ENCODE measurements around the gene TANGO2.

Gene TANGO2, protein sequence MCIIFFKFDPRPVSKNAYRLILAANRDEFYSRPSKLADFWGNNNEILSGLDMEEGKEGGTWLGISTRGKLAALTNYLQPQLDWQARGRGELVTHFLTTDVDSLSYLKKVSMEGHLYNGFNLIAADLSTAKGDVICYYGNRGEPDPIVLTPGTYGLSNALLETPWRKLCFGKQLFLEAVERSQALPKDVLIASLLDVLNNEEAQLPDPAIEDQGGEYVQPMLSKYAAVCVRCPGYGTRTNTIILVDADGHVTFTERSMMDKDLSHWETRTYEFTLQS

DNA sequence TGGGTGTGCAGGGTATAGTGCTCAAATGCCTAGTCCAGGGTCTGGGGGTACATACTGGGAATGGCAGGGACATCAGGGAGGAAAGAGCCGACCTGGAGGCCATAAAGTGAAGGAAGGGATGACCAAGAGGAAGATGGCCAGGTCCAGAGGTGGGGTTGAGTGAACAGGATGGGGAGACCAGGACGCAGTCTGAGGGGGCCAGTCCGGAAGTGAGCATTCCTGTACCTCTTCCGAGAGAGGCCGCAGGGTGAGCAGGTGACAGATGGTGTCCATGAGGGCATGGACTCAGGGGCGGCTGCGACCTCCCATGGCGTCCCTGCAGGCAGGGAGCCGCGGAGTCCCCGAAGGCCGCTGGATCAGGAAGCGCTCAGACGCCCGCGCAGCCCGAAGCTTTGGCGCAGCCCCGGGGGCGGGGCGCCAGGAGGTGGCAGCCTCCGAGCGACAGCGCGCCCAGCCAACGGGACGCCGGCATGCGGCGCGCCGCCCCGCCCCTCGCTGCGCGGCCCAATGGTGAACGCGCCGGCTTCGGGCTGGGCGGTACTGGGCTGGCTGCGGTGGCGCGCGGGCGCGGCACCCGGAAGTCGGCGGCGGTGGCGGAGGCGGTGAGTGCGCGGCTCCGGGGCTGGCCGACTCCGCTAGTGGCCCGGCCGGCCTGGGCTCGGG is at the start of gene TANGO2:
Gene TANGO2, plus strand, starts transcription at position 578 of the 663 bp plus-strand sequence. CDS start 15,689 bp downstream, outside the sequence.
- Mint-ChIP-seq H3K27me3 (peaks cover 34% of the 10 kb centered on the region), H3K4me3 (peak within 1 kb of the TSS; percentile 90), H3K9me3 (no peaks in the 10 kb centered on the region), H3K27ac (peak within 1 kb of the TSS; percentile 87), H3K36me3 (peaks cover 7% of the 10 kb centered on the region), H3K4me1 (peaks cover 39% of the 10 kb centered on the region)
- CTCF ChIA-PET = no interaction called here
- peak; percentile 93 for DNase-seq

DNA sequence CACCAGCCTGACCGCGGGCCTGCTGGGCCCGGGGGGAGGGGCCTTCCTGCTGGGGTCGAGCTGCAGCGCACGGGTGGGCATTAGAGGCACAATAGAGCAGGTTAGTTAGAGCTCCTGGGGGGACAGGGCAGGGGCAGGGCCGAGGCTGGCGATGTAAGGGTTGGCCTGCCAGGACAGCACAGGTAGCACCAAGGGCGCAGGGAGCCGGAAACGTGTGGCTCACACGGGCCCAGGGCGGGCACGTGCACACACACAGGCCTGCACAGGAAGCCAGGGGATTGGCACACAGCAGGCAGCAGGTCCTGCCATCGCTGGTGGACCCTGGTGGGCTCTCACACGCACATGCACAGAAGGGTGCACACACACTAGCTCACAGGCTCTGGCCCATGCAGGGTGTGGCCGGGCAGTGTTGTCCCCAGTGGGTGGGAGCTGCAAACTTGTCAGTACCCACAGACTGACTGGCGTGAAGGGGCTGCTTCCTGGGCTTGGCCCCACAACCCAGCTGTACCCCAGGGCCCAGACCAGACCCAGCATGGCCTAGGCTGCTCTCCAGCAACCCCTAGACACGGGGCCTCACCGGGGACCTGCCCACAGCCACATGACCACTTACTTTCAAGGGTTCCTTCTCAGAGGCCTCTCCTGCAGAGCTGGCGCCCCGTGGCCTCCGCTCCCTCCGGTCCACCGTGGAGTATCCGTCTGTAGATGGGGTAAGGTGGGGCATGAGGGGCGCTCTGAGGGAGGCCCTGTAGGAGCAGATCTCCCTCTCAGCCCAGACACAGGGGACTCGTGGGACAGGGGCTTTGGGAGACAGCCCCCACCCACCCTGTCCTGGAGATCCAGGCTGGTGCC is 49.4 kb upstream of the TANGO2 start:
- Mint-ChIP-seq H3K4me1 (peaks cover 15% of the 10 kb centered on the region), H3K36me3 (peaks cover 6% of the 10 kb centered on the region), H3K9me3 (no peaks in the 10 kb centered on the region), H3K27ac (peak overlapping the region; percentile 0), H3K27me3 (peaks cover 2% of the 10 kb centered on the region), H3K4me3 (no peak overlapping the region)
- DNase-seq = peak; percentile 38
- CTCF ChIA-PET = interaction anchor here (0.9 to 4.4 kb wide), 9 partner anchors 8 to 185 kb away, joined by 3 to 28 read pairs (median 5); no protein-coding TSS in a partner anchor

DNA sequence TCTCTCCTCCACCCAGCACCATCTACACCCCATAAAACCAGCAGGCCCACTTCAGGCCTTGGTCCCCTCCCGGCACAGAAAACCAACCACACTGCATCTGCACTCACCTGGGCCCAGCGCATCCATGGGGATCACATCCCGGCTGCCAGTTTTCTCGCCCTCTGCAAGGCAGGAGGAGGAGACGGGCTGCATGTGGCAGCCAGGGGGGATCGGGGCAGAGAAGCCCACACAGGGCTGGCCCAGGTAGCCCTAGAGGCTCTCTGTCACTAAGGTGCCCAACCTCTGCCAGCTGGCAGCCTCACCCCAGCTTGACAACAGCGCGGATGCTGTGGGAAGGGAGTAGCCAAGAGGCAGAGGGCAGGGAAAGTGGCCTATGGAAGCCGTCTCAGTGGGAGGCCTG is 48.7 kb upstream of the TANGO2 start:
- Mint-ChIP-seq H3K36me3 (peaks cover 3% of the 10 kb centered on the region), H3K4me3 (no peak overlapping the region), H3K9me3 (no peaks in the 10 kb centered on the region), H3K27ac (peak overlapping the region; percentile 0), H3K27me3 (peaks cover 6% of the 10 kb centered on the region), H3K4me1 (peaks cover 15% of the 10 kb centered on the region)
- CTCF ChIA-PET = interaction anchor here (0.9 to 4.4 kb wide), 4 partner anchors 9 to 185 kb away, joined by 4 to 28 read pairs (median 12); no protein-coding TSS in a partner anchor
- no peak for DNase-seq

DNA sequence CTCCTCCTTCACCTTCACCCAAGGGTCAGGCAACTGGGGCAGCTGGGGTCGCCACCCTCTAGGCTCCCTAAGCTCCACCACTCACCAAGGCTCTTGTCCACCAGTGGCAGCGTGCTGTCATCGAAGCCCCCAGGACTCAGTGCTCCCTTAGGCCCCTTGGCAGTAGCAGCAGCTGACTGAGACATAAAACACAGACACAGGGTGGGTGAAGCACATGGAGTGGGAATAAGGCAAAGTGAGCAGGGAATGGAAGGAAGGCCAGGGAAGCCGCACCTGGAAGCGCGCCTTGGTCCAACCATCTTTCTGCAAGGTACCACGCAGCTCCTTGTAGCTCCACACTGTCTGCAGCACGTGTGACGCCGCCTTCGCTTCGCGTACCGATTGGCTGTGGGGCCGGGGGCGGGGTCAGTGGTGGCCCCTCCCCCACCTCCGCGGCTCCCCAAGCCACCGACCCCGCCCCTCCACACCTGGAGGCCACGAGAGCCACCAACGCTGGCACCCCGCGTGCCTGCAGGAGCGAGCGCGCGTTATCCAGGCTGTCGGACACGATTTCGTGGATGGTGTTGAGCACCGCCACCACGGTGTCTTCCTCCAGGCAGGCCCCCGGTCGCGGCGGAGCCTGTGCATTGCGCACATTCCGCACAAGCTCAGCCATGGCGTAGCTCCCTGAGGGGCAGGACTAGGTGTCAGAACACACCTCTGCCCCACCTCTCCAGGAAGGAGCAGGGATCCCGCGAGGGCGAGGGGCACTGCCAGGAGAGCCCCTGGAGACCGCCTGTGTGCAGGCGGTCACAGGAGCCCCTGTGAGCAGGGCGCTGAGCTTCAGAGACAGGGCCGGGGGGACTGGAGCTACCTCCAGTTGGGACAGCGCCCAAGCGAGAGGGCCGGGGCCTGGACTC is 48.0 kb upstream of the TANGO2 start:
- Mint-ChIP-seq H3K9me3 (no peaks in the 10 kb centered on the region), H3K27me3 (peaks cover 6% of the 10 kb centered on the region), H3K27ac (no peak overlapping the region), H3K4me1 (peaks cover 15% of the 10 kb centered on the region), H3K4me3 (no peak overlapping the region), H3K36me3 (peaks cover 2% of the 10 kb centered on the region)
- no peak for DNase-seq
- CTCF ChIA-PET = interaction anchor here (0.9 to 4.4 kb wide), 5 partner anchors 9 to 242 kb away, joined by 4 to 28 read pairs (median 7); no protein-coding TSS in a partner anchor

DNA sequence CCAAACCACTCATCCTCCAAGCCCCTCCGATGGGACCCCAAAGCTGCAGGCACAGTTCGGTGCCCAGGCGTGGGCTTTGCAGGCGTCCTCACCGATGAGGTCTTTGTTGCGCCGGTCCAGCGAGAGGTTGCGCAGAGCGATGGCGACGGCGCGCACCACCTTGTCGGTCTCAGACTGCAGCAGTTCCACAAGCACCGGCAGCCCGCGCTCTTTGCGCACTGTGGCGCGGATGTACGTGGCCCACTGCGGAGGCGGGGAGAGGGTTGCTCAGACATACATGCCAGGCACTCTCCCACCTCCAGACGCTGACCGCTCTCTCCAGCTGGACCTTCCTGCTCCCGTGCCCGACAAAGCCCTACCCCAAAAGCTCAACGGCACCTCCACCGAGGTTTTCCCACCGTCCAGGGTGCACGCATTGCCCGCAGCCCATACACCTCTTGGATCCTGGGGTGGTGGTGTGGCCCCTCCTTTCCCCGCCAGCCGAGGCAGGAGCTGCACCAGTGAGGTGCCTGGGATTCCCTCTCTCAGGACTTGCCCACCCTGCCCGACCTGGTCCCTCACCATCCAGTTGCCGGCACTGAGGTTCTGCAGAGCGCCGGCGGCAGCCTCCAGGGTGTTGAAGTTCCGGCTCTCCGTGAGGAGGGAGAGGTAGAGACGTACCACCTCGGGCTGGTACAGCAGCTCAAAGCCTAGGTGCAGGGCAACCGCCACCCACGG is 47.2 kb upstream of the TANGO2 start:
- peaks cover 15% of the 10 kb centered on the region for H3K4me1 Mint-ChIP-seq
- peaks cover 2% of the 10 kb centered on the region for H3K36me3 Mint-ChIP-seq
- H3K4me3 Mint-ChIP-seq = no peak overlapping the region
- no peaks in the 10 kb centered on the region for H3K9me3 Mint-ChIP-seq
- H3K27ac Mint-ChIP-seq = no peak overlapping the region
- H3K27me3 Mint-ChIP-seq = peaks cover 6% of the 10 kb centered on the region
- no peak for DNase-seq
- CTCF ChIA-PET = interaction anchor here (0.6 to 4.4 kb wide), 6 partner anchors 8 to 485 kb away, joined by 3 to 28 read pairs (median 6); no protein-coding TSS in a partner anchor

DNA sequence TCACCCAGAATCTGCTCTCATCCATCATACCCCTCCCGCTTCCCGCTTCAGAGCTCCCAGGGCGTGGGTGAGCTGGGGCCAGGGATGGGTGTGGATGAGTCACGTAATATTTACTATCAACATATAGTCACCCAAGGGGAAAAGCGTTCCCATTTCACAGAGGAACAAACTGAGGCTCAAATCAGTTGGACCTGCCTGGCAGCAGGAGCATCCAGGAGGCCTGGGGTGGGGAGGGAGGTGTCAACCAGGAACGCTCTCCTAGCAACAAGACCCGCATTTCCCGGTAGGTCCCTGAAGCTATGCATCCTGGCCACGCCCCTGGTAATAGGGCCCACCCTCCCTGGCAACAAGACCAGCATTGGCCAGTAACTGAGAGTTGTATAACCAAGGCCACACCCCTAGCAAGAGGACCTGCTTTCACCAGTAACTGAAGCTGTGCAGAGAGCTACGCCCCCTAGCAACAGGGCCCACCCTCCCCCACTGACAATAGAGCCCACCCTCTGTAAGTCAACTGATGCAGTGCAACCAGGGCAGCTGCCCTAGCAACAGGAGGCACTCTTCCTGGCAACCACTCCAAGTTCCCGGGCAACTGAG is 46.5 kb upstream of the TANGO2 start:
- H3K4me3 Mint-ChIP-seq = no peak overlapping the region
- no peaks in the 10 kb centered on the region for H3K9me3 Mint-ChIP-seq
- peak; percentile 49 for DNase-seq
- H3K27ac Mint-ChIP-seq = no peak overlapping the region
- H3K36me3 Mint-ChIP-seq = peaks cover 1% of the 10 kb centered on the region
- peaks cover 15% of the 10 kb centered on the region for H3K4me1 Mint-ChIP-seq
- peaks cover 6% of the 10 kb centered on the region for H3K27me3 Mint-ChIP-seq
- CTCF ChIA-PET = interaction anchor here (0.6 to 1.6 kb wide), 4 partner anchors 9 to 484 kb away, joined by 3 to 5 read pairs (median 4); no protein-coding TSS in a partner anchor

DNA sequence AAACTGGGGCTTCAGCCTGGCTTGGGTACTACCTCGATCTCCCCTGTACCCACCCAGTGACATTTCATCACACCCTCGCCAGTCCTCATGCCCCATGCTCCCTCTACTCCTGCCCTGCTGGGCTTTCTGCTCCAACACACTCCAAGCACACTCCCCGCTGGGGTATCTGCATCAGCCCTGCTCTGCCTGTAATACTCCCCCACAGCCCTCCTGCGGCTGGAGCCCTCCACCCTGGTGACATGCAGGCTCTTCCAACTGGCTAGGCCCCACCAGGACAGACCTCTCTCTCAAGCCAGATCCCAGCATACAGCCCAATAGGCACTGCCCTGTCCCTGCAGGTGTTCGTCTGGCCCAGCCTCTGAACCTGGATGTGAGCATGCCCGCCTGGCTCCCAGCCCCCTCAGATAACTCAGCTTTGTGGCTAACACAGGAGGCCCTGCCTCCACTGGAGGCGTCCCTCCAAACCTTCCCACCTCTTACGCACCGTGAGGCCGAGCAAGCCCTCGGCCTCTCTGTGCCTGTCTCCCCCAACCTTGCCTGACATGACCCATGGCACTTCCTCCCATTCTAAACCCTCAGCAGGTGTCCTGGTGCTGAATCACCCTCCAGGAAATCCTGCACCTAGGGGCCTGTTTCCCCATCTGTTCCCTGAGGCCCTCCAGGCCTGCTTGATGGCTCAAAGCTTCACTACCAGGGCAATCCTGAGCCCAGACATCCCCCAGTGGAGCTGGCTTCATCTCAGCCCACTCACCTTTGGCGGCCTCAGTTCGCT is 45.8 kb upstream of the TANGO2 start:
- no peak overlapping the region for H3K4me3 Mint-ChIP-seq
- DNase-seq = no peak
- H3K36me3 Mint-ChIP-seq = no peaks in the 10 kb centered on the region
- peaks cover 6% of the 10 kb centered on the region for H3K27me3 Mint-ChIP-seq
- CTCF ChIA-PET = interaction anchor here (1.0 to 1.6 kb wide), 2 partner anchors 9 kb away, joined by 3 to 5 read pairs; no protein-coding TSS in a partner anchor
- no peaks in the 10 kb centered on the region for H3K9me3 Mint-ChIP-seq
- H3K27ac Mint-ChIP-seq = peak overlapping the region; percentile 53
- H3K4me1 Mint-ChIP-seq = peaks cover 15% of the 10 kb centered on the region

DNA sequence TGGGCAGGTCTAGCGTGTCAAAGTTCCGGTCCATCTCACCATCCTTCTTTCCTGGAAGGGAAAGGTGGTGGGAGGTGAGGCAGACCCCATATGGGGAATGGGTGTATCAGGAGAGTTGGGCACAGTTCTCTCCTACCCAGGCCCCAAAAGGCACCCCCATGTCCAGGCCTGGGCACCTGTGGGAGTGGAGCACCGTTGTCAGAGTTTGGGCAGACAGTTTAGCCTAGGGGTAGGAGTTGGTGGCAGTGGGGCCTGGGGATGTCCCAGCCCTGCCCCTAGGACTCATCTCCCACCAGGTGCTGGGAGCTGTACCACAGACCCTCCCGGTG is 45.2 kb upstream of the TANGO2 start:
- H3K9me3 Mint-ChIP-seq = no peaks in the 10 kb centered on the region
- H3K27me3 Mint-ChIP-seq = peaks cover 6% of the 10 kb centered on the region
- CTCF ChIA-PET = interaction anchor here (1.6 kb wide), 1 partner anchor 8 kb away, joined by 5 read pairs; no protein-coding TSS in a partner anchor
- H3K36me3 Mint-ChIP-seq = no peaks in the 10 kb centered on the region
- no peak for DNase-seq
- peaks cover 14% of the 10 kb centered on the region for H3K4me1 Mint-ChIP-seq
- no peak overlapping the region for H3K27ac Mint-ChIP-seq
- no peak overlapping the region for H3K4me3 Mint-ChIP-seq

DNA sequence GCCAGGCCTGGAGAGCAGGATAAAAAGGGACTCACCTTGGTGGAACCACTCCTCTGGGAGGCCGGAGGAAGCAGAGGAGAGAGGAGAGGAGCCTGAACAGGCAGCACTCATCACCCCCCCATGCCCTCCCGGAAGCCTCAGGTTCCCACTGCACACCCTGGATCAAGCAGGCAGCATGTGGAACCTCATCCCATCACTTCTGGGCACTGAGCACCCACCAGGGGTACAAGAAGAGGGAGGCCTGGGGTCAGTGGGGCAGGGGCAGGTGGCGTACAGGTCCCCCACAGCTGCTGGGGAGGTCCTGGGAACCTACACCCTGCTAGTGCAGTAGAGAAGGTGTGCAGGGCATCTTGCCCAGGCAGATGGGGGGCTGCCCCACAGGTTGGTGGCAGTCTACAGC is 44.2 kb upstream of the TANGO2 start:
- Mint-ChIP-seq H3K27me3 (peaks cover 6% of the 10 kb centered on the region), H3K4me1 (peaks cover 7% of the 10 kb centered on the region), H3K9me3 (no peaks in the 10 kb centered on the region), H3K27ac (no peak overlapping the region), H3K4me3 (no peak overlapping the region), H3K36me3 (no peaks in the 10 kb centered on the region)
- DNase-seq = no peak
- CTCF ChIA-PET = no interaction called here

DNA sequence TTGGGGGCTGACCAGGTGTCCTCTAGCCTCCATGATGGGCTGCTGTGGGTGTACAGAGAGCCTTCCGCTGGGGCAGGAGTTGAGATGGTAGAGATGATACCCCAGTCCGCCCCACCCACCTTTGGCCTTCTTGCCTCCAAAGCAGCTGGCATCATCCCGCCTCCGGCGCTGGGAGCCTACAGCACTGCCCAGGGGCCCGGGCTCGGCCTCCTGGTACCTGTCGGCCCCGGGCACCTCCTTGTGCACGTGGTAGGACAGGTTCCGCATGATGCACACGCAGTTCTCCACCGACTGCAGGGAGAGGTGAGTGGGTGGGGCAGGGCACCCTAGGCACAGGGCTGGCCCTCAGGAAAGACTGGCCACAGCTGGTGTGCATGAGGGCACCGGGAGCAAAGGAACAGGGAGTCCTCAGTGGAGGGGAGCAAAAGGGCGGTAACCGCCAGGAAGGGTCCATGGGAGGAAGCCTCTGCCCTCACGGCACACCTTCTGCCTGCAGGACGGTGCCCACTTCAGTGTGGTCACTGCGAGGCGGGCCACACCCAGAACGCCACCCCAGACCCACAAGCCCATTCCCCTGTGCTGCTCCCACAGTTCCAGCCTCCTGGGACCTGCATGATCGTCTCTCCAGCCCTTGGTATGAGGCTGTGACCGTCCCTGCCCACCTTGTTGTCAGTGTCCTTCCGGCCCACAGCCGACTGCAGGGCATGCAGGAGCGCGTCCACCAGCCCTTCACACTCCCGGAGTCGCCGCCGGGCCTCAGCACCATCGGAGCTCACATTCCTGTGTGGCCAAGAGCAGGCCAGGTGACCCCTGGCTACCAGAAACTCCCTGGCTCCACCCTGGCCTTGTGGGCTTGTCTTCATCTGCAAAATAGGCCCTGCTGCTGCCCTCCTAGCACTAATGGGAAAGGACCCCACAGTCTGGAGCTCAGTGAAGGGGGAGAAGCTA is 43.3 kb upstream of the TANGO2 start:
- Mint-ChIP-seq H3K27ac (no peak overlapping the region), H3K9me3 (no peaks in the 10 kb centered on the region), H3K27me3 (peaks cover 6% of the 10 kb centered on the region), H3K4me1 (peaks cover 7% of the 10 kb centered on the region), H3K4me3 (no peak overlapping the region), H3K36me3 (no peaks in the 10 kb centered on the region)
- no peak for DNase-seq
- CTCF ChIA-PET = no interaction called here

DNA sequence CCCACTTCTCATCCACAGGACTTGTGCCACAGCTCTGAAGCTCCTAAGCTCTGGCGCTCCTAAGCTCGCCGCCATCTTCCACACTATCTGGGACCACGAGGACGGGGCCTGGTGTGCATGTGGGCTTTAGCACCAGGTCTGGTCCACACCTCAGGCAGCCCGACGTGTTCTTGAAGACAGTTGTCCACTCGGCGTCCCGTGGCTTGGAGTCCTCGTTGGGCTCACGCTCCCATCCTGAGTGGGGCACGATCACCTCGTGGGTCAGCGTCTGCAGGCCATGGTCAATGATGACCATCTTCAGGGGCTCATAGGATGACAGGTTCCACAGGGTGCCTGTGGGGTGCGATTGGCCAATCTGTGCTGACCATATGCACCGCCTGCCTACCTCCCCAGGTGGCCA is 42.2 kb upstream of the TANGO2 start:
- Mint-ChIP-seq H3K4me1 (peaks cover 7% of the 10 kb centered on the region), H3K27ac (no peak overlapping the region), H3K4me3 (no peak overlapping the region), H3K36me3 (no peaks in the 10 kb centered on the region), H3K27me3 (peaks cover 6% of the 10 kb centered on the region), H3K9me3 (no peaks in the 10 kb centered on the region)
- DNase-seq = no peak
- CTCF ChIA-PET = no interaction called here

All from activated naive CD4-positive, alpha-beta T cell treated with anti-CD3 and anti-CD28 coated beads, Interleukin-2, amount 10 ng/mL, durations not matched to agents 7 days and 5 days (primary cell).